T-helper 9 cell (primary cell): ENCODE measurements around the gene CBLN1.

Source experiments
- DNase-seq: peaks from one replicate; pipeline ENCODE4 v3.0.0-alpha.2; 2020
- total RNA-seq, 2 donors: gene quantifications; one replicate each; lab custom pipeline; 2026; lab: John Stamatoyannopoulos, UW

CBLN1 gene
- 0 reads per million in 2 donors for total RNA-seq

DNA sequence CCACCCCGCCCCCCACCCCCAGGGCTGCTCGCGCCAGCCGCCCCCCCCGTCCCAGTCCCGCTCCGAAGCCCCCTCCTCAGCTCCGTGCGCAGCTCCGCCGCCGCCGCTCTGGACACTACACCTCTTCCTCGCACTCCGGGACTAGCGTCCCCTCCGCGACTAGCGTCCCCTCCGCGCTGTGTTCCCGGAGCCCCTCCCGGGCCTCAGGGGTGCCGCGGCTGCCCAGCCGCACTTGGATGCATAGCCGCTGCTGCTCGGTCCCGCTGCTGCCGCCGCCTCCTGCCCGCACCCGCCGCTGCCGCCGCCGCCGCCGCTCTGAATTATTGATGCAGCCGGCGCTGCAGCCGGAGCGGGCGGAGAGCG, at the start of gene CBLN1:
TSS of gene CBLN1 (minus strand) at position 359 of the 363 bp plus-strand sequence. CDS start 373 bp downstream, outside the sequence.
- DNase-seq: no peak

DNA sequence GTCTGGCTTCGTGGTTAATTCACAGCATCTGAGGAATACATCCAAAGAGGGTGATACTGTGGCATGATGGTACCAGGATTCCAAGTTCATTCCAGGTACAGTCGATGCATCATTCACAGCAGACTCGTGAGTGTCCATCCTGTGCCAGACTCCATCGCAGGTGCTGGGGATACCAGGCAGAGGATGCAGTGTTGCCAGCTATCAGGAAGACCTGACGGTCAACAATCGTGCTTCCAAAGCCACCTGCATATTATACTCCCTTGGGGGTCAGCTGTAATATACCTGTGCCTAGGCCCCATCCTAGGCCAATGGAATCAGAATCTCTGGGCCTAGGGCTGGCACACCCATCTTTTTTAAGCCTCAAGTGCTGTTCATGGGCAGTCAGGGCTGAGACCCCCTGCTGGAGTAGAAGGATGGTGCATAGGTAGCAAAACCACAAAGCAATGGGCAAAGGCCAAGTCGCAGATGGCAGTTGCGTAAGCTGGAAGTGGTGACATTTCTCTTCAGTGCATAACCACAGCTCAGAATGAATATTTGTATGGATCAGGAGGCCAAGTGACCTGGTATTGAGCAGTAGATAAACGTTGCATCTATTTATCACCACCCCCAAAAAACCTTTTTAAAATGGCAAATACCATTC, 49.0 kb upstream of the CBLN1 start:
- DNase-seq: no peak

DNA sequence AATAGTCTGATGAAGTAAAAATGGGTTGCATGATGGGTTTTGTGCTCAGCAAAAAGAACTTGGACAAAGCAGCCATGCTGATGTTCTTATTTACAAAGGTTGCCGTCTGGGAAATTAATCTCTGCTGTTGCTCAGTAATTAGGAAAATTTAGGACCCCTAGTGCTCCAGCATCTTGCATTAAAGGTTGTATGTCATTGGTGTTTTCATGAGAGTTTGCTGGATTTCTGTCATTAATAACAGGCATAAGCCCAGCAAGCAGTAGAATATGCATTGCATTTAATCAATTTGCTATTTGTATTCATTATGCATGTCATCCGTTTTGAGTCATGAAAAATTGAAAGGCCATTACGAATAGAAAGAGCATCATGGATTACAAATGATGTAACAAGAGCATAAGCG, 46.7 kb upstream of the CBLN1 start:
- no peak for DNase-seq

DNA sequence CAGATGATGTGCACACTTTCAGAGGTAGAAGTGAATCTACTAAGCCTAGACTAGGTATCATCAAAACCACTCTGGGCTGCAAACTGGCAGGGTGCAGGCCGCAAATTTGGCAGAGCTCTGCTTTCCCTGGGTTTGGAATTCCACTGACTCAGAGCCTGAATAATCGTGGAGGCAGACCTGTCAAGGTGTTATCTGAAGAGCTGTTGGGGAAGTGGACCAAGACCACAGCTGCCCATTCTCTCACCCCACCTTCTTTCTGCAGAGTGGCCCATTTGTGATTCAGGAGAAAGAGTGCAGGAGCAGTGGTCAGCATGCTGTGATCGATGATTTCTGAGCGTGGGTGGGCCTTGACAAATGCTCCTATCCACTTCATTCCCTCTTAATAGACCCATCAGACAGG, 45.8 kb upstream of the CBLN1 start:
- no peak for DNase-seq

DNA sequence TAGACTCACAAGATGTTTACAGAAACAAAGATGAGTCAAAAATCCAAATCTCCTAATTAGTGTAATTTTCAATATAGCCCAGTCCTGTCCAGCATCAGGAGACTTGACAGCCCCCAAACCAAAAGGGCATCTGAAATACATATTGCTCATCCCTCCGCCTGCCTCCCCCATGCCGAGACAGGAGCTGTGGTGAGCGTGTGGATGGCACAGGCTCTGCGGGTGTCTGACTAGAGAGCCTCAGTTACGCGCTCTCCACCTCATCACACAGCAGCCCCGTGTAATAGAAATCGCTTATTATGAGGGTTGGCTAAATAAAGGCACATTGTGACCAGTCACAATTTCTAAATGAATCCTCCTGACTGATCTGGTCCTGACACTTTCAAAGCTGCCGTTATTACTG, 43.1 kb upstream of the CBLN1 start:
- DNase-seq: no peak

DNA sequence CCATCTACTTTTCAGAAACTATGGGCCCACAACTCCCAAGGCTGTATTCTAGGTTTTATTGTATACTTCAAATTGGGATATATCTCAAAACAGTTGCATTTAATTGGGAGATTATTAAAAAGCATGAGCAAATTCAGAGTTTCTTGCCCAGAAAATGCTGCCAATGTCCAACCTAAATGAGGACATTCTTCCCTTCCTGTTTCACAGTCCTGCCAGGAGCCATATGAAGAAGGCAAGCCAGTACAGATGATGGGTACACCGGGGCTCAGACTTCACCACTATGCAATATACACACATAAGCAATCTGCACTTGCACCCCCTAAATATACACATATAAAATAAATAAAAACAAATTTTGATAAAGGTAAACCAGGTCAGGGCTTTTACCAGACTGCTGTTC, 34.0 kb upstream of the CBLN1 start:
- no peak for DNase-seq

DNA sequence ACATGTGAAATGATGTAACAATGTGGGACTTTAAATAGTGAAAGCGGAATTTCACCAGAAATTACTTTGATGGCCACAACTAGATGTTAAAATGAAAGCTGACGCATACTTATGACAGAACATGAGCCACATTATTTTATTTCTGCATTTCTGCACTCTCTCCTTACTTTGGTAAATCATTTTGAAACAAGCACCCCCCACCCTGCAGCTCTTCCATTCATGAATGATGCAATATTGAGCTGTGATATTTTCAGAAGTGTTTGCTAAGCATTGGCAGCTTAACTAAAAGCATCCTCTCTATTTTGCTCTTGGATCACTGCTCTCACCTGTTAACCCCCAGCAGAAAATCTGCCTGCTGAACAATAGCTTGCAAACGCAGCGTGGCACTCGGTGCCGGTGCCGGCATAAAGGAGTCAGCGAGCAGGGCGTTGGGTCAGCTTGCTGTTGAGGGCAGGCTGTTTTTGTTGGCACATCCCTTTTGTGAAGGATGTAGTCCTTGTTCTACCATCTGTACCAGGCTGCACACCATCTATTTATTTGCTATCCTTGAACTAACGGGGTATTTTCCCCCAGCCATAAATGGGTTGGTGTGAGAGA, 30.8 kb upstream of the CBLN1 start:
- no peak for DNase-seq

DNA sequence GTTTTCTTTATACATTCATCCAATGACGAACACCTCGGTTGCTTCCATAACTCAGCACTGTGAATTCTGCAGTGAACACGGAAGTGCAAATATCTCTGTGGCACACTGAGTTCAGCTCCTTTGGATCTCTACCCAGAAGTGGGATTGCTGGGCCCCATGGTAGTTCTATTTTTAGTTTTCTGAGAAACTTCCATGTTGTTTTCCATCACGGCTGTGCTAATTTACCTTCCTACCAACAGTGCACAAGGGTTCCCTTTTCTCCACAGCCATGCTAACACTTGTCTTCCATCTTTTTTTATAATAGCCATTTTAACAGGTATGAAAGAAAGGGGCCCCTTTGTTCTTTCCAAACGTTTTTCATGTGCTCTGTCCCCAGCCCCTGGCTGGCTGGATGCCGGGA, 30.2 kb upstream of the CBLN1 start:
- no peak for DNase-seq

DNA sequence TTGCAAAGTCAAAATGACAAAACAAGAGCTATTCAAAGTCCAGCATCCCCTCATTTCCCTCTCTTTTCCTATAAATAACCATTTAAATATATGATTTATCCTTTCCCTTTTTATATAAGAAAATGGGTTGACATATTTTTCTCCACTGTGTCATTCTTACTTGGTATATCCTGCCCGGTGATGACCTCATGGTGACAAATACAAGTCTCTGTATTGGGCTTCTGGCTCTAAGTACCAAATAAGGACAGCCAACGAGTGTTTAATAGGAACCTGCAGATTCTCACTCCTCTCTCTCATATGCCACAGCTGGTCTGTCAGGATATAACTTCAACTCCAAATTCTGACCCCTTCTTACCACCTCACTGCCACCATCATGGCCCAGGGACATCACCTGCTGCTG, 25.5 kb upstream of the CBLN1 start:
- DNase-seq: no peak

DNA sequence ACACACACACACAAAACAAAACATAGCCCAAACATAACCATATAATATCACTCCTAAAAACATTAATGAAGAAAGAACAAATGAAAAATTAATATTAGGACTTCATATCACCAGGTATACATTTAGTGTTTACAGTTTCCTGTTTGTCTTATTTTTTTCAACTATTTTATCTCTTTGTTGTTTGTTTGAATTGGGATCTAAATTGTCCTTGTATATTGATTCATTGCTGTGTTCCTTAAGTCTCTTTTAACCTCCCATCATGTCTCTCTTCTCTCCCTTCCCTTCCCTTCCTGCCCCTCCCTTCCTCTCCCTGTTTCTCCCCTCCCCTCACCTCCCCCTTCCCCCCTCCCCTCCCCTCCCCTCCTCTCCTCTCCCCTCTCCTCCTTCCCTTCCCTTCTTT, 23.8 kb upstream of the CBLN1 start:
- no peak for DNase-seq

DNA sequence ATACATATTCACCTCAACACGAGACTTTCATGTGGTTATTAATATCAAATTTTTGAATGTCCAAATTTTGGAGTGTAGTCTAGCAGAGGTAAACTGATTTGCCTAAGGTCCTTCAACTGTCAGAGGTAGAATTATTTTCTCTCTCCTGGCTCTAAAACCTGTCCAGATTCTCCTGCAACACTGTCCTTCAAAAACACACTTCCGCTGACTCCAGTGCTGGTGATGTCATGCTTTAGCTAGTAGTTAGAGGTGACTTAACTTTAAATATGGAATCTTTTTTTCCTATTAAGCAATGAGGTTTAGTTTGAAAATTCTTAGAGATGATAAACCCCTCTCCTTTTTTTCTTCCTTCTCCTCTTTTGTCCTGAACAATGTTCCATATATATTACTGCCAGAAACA, 10.8 kb upstream of the CBLN1 start:
- no peak for DNase-seq

DNA sequence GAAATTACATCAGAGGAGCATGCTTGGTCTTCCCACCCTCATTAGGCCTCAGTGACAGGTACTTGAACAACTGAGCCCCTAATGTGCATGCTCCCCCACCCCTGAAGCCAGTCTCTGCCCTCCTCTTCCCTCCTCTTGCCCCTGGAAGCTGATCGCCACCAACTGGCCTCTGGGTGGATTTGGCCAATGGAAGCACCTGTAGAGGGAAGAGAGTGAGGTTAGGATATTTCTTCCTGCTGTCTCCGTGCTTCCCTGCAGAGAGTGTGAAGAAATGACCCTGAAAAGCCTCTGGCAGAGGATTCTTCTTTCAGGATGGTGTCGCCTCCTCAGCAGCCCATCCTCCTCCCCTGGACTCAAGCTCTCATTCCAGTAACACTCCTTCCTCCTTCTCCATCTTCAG, 5.9 kb upstream of the CBLN1 start:
- DNase-seq: no peak

DNA sequence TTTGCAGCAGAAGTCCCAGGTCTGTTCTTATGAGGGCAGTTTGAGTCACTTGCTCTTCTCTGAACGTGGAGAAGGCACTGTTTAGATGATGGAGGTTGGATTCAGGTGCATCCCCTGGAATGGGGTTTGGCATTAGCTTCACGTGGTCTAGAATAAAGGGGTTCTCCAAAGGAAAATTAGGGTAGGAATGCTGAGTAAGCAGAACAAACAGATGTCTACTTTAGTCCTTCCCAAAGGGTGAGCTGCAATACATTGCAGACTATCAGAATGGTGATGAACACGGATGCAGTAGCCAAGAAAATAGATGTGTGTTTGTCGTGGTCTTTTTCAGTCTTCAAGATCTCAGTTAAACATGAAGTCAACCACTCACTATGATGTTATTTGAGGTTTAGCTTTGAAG, 3.3 kb upstream of the CBLN1 start:
- no peak for DNase-seq

DNA sequence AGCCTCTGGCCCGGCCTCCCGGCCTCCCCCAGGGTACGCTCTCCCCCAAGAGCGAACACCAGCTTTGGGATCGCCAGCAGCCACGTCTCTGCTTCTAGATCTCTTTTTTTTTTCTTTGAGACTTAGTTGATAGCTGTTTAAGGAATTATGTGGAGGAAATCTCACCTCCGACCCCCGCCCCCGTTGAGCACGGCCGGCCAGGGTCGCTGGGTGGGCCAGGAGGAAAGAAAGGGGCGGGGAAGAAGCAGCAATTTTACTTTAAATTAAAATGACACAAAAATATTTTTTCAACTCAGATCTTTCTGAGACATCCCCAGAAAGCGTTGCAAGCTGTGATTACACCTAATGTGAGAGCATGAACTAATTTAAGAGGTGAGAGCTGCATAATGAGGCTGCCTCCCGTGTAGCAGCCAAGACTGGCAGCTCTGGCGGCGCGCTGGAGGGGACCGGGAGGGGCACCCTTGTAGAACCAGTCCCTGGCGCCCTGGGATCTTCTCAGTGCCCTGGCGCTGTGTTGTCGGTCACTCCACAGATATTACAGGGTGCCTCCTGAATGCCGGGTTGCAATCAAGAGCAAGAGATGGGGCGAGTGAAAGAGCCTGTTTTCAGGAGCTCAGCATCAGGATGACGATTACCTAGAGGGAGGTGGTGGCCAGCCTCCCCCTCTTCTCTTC, 1.9 kb upstream of the CBLN1 start:
- DNase-seq: no peak

DNA sequence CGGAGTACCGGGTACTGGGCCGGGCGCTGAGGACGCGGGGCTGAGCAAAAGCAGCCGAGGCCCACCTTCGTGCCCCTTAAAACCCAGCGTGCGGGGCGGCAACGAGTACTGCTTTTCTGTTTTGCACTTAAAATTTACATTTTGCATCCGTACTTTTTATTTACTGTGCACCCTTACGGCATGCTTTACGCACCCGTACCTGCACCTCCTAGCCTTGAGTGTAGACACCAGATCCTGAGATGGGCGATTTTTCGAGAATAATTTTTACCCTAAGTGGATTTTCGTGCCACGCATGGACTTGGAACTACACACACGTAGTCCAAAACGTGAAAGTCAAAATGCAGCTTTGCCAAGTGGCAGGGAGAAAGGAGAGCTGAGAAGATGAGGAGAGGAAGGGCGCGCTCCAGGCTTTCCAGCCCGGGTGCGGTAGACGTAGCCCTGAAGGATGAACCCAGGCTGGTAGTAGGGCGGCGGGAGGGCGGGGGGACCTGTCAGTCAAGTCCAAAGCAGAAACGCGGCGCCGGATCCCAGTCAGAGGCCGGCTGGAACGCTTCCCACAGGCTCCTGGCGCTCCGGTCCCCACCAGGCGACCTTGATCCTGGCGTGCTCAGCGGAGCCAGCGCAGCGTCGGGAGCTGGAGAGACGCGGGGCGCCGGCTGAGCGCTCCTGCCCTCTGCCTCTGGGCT, 1.2 kb upstream of the CBLN1 start:
- DNase-seq: no peak

DNA sequence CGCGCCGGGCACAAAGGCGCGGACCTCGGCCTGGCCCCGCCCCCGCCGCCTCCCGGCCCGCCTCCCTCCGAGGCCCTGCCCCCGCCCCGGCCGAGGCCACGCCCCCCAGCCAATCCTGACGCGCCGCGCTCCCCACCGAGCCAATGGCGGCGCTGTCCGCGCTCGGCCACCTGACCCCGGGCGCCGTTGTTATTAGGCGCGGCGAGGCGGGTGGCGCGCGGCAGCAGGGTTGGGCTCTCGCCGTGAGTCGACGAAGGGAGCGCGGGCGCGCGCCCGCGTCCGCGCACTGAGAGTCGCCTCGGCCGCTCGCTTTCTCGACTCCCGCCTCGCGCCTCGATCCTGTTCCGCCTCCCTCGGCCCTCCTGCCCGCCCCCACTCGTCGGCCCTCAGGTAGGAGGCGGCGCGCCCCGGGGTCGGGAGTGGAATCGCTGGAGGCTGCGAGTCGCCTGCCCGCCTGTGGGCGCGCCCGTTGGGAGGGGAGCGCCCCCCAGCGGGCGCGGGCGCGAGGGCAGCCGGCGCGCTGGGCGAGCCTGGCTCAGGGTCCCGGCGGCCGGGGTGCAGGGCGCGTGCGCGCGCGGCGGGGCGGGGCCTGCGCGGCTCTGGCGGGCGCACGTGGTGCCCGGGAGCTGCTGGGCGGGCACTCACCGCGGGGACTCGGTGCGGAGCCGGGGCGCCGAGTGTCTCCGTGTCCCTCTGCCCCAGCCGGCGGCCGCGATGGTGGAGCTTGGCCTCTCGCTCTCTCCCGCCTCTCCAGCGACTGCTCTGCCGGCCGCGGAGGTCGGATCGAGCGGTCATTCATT, 405 bp upstream of the CBLN1 start:
- DNase-seq: no peak

DNA sequence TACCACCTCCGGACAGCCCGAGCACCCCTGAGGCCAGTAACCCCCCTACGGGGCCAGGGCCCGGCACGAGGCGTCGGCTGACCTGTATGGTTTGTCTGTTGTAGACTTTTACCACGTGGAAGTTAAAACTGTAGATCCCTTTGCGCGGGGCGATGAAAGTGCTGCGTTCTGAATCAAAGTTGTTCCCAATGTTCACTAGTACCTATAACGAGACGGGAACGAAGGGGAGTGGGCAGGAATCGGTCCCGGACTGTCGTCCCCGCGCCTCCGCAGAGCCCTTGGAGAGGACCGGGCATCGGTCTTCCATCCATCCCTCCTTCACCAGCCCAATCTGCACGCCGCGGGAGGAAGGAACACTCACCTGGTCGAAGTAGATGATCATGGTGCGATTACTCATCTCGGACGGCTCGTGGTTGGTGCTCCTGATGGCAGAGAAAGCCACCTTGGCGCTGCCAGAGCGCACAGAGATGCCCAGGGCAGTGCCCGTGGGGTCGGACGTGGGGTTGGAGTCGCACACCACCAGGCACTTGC, 732 bp downstream of the CBLN1 start:
- no peak for DNase-seq

DNA sequence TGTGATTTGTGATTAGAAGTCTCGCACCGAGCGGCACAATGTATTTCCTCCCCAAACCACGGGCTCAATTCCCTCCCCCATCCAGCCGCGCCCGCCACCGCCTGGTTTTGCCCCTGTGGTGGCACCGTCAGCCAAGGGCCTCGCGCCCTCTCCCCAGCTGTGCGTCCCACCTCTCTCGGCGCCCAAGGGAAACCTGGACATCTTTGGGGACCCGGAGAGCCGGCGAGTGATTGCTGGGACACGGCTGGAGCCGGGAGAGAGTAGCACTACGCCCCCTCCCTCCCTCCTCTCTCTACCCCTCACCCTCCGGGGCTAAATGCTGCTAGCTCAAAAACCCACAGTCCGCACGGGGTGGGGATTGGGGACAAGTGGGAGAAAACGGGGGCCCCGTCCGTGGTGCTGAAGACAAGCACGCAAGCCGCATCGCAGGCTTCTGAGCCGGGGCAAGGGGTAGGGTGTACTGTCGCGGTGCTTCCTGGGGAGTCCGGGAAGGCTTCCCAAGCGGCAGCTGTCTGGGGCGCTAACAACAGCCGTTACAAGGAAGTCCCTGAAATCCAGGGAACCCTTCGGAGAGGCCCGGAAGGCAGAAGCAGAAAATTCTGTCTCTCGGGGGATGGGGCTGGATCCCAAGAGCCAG, 1.4 kb downstream of the CBLN1 start:
- DNase-seq: no peak

DNA sequence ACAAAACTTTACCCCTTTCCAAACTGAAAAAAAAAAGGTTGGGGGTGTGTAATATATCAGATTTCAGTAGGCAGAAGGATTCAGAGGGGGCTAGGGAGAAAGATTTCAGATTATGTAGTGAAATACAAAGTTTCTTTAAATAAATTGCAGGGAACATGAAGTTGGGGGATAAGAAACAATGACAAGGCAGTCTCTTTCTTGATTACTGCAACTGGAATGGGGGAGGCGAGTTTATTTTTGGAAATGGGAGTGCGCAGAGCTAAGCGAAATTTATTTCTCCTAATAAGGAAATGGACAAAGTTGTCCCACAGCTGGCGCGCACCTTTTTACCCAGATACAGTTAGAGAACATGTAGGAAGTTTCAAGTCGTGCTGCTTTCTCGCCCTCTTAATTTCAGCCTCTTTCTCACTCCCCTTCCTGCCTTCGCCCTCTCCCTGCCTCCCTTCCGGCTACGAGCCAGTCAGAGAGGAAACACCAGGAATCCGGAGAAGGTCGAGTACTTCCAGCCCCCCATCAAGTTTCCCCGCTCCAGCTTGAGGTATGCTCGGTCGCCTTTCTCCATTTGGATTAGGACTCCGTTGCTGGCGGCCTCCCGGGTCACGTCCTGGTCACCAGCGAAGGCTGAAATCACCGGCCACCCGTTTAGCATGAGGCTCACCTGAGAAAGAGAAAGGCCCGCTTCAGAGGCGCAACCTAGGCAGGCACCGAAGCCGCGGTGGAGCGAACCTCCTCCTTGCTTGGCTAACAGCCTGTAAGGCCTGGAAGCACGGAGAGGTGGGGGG, 2.5 kb downstream of the CBLN1 start:
- DNase-seq: no peak

DNA sequence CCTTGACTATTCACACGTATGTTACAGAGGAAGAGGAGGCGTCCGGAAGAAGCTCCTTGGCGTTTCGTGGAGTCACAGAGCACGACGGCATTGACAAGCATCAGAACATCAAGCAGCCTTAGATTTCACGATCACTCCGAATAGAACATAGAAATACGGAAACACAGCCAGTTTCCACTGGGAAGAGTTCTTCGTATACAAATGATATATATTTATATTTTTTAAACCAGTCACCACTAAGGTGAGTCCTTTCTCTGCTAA, 3.1 kb downstream of the CBLN1 start:
- DNase-seq: no peak

DNA sequence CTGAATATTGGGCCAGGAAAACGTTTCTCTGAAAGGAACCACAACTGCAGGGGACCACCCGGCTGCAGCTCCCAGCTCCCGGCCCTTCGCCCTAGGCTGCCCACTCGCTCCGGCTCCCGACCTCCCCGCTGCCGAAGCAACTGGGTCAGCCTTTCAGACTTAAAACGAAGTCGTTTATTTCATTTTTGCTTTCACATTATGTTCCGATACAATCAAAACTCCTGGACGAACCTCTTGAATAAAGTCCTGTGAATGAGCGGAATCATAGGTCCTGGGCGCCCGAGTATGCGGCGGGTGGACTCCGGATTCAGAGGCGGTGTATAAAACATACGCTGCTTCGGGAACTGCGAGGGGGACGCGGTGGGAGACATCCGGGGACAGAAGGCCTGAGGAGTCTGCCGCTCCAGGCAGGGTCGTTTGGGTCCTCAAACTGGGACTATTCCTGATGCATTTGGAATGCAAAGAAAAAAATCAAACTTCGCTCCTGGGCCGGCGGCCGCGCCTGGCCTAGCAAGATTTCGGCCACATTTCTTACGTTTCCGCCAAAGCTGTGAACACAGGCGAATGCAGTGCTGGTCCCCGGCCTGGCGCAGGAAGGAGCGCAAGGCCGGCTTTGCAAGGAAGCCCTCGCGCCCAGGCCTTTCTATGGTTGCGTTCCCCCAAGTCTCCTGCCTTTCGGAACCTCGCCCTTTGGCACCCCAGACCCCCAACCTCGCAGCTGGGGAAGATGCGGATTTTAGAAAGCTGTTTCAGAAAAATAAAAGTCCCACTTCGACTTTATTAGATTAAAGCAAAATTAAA, 3.7 kb downstream of the CBLN1 start:
- DNase-seq: no peak
